ENCODE measurements around the gene DISP2. TPM values are rescaled to one million over a fixed set of nuclear protein-coding genes. Genes with fewer than 3 reads are reported as not detected.

DISP2 gene
- total RNA-seq, 1 donor from 2014 or later = 0.74 TPM

GRCh38 chr15:40399370-40399769 lies 41.4 kb downstream of the DISP2 start:
- Histone ChIP-seq H3K4me1 (no peaks in the 10 kb centered on the region), H3K27ac (no peak overlapping the region), H3K27me3 (no peaks in the 10 kb centered on the region), H3K9me3 (no peaks in the 10 kb centered on the region), H3K4me3 (no peak overlapping the region), H3K36me3 (no peaks in the 10 kb centered on the region)
- DNase-seq (ENCODE audit: extremely low spot score in 2 of 2) = no peak
- TF ChIP-seq POLR2AphosphoS5 (IDR thresholded peaks at IDR 0.05; ENCODE audit: insufficient read depth in 1 of 2, low read depth in 1 of 2) (no peak), POLR2A (IDR thresholded peaks at IDR 0.05) (no peak)
- TF ChIP-seq, protein P1, sequence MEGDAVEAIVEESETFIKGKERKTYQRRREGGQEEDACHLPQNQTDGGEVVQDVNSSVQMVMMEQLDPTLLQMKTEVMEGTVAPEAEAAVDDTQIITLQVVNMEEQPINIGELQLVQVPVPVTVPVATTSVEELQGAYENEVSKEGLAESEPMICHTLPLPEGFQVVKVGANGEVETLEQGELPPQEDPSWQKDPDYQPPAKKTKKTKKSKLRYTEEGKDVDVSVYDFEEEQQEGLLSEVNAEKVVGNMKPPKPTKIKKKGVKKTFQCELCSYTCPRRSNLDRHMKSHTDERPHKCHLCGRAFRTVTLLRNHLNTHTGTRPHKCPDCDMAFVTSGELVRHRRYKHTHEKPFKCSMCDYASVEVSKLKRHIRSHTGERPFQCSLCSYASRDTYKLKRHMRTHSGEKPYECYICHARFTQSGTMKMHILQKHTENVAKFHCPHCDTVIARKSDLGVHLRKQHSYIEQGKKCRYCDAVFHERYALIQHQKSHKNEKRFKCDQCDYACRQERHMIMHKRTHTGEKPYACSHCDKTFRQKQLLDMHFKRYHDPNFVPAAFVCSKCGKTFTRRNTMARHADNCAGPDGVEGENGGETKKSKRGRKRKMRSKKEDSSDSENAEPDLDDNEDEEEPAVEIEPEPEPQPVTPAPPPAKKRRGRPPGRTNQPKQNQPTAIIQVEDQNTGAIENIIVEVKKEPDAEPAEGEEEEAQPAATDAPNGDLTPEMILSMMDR (IDR thresholded peaks at IDR 0.05) = no peak
- intact Hi-C loops (cut with DNase I) = no loop called here

DNA sequence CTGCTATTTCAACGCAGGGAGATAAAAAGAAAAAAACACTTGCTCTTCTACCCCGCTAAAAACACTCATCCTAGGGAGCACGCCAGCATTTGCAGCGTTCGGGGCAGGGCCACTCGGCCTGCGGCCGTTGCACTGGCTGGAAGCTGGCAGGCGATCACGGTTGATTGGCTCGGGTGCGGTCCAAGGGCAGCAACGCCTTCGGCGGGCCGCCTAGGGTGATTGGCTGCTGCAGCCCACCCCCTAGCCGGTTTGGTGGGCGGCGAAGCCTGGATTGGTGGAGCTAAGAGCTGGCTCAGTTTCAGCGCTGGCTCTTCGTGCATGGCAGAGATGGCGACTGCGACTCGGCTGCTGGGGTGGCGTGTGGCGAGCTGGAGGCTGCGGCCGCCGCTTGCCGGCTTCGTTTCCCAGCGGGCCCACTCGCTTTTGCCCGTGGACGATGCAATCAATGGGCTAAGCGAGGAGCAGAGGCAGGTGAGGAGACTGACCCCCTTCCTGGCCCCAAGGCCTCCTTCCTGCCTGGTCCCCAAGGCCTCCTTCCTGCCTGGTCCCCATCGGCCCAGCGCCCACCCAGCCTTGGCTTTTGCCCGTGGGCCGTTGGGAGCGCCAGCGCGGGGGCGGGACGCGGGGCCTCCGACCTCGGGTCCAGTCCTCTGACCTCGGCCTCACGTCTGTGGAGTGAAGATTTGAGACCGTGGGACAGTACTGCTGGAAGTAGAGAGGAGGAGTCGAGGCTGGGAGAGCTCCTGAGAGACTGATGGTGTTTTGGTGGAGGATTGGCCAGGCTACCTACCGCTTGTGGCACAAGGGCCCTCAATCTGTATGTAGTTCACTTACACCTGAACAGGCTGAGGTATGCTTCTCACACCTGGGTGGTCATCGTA lies 47.7 kb downstream of the DISP2 start, which contains the start of gene IVD:
Gene IVD, plus strand, starts transcription at position 295 of the 881 bp plus-strand sequence. Its CDS starts 33 bp downstream, at position 328.
- peak in 1 of 2 donors; percentile 93 for DNase-seq (ENCODE audit: extremely low spot score in 2 of 2)
- H3K4me1 ChIP-seq = peaks cover 29% of the 10 kb centered on the region
- peak within 1 kb of the TSS; percentile 84 for H3K27ac ChIP-seq
- H3K4me3 ChIP-seq = peak within 1 kb of the TSS; percentile 57 to 84
- H3K36me3 ChIP-seq = peaks cover 0 to 7% of the 10 kb centered on the region in 2 donors
- H3K9me3 ChIP-seq = no peaks in the 10 kb centered on the region
- TF ChIP-seq, protein P1 (IDR thresholded peaks at IDR 0.05) = no peak
- TF ChIP-seq POLR2A (IDR thresholded peaks at IDR 0.05) (peak in 1 of 2 donors; percentile 34), POLR2AphosphoS5 (IDR thresholded peaks at IDR 0.05; ENCODE audit: insufficient read depth in 1 of 2, low read depth in 1 of 2) (peak; percentile 76 to 87)
- no peaks in the 10 kb centered on the region for H3K27me3 ChIP-seq
- intact Hi-C loops (cut with DNase I) = no loop called here

DNA sequence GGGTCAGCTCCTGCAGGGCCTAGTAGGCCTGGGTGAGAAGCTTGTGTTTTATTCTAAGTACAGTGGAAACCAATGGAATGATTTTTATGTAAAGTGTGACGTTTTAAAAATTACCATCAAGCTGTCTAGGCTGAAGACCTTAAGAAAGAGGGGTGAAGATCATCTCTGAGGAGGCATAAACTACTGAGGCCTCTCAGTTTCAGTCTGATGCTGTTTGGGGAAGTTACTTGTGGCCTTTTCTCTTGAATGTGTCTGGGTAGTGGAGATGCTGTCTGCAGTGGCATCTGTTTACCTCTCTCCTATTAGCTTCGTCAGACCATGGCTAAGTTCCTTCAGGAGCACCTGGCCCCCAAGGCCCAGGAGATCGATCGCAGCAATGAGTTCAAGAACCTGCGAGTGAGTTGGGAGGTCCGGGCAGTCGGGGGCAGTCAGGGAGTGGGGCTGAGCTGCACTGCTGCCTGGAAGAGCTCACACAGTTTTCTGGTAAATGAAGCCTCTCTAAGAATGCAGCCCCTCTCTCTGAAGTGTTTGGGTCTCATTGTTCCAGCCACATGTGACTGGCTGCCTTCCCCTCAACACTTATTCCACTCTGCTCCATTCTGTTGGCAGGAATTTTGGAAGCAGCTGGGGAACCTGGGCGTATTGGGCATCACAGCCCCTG lies 49.4 kb downstream of the DISP2 start:
- Histone ChIP-seq H3K27me3 (no peaks in the 10 kb centered on the region), H3K4me1 (peaks cover 29% of the 10 kb centered on the region), H3K27ac (no peak overlapping the region), H3K36me3 (peaks cover 0 to 21% of the 10 kb centered on the region in 2 donors), H3K9me3 (no peaks in the 10 kb centered on the region), H3K4me3 (no peak overlapping the region)
- DNase-seq (ENCODE audit: extremely low spot score in 2 of 2) = no peak
- intact Hi-C loops (cut with DNase I) = no loop called here
- TF ChIP-seq POLR2AphosphoS5 (IDR thresholded peaks at IDR 0.05; ENCODE audit: insufficient read depth in 1 of 2, low read depth in 1 of 2) = no peak
- TF ChIP-seq, protein P1 (IDR thresholded peaks at IDR 0.05) = no peak
- TF ChIP-seq POLR2A (IDR thresholded peaks at IDR 0.05) = no peak

GRCh38 chr15:40409366-40409765 lies 51.3 kb downstream of the DISP2 start:
- H3K9me3 ChIP-seq = no peaks in the 10 kb centered on the region
- H3K4me3 ChIP-seq = no peak overlapping the region
- no peaks in the 10 kb centered on the region for H3K27me3 ChIP-seq
- peaks cover 0 to 35% of the 10 kb centered on the region in 2 donors for H3K36me3 ChIP-seq
- DNase-seq (ENCODE audit: extremely low spot score in 2 of 2) = no peak
- peaks cover 29% of the 10 kb centered on the region for H3K4me1 ChIP-seq
- no peak overlapping the region for H3K27ac ChIP-seq
- TF ChIP-seq POLR2AphosphoS5 (IDR thresholded peaks at IDR 0.05; ENCODE audit: insufficient read depth in 1 of 2, low read depth in 1 of 2) (no peak), POLR2A (IDR thresholded peaks at IDR 0.05) (no peak)
- TF ChIP-seq, protein P1 (IDR thresholded peaks at IDR 0.05) = no peak
- intact Hi-C loops (cut with DNase I) = no loop called here
